Astrocyte of the cerebellum (primary cell): ENCODE data around the gene FUT1.
A peak's percentile ranks its signal among the peaks of the same experiment; 100 is the strongest.

ENCODE experiments used
- DNase-seq: peaks from one replicate; pipeline ENCODE4 v3.0.0-alpha.2; 2011; ENCODE audit warnings: low read depth
- H3K4me3 ChIP-seq: 2 replicates; pipeline ENCODE4 v1.5.1; 2011; ENCODE audit warnings: mild to moderate bottlenecking, low read depth, low read length, moderate library complexity
- in situ Hi-C: cut with HindIII; loops from 2 replicates; pipeline ENCODE4 v1.10.0; 2017; ENCODE audit warnings: low sequenced_read_pairs
- TF ChIP-seq, protein P1 (sequence below): IDR thresholded peaks from 2 replicates; pipeline ENCODE4 v1.5.1; 2012; ENCODE audit warnings: low read length, low read depth, moderate library complexity, mild to moderate bottlenecking; ENCODE audit errors: missing control alignments

The FUT1 gene

DNA sequence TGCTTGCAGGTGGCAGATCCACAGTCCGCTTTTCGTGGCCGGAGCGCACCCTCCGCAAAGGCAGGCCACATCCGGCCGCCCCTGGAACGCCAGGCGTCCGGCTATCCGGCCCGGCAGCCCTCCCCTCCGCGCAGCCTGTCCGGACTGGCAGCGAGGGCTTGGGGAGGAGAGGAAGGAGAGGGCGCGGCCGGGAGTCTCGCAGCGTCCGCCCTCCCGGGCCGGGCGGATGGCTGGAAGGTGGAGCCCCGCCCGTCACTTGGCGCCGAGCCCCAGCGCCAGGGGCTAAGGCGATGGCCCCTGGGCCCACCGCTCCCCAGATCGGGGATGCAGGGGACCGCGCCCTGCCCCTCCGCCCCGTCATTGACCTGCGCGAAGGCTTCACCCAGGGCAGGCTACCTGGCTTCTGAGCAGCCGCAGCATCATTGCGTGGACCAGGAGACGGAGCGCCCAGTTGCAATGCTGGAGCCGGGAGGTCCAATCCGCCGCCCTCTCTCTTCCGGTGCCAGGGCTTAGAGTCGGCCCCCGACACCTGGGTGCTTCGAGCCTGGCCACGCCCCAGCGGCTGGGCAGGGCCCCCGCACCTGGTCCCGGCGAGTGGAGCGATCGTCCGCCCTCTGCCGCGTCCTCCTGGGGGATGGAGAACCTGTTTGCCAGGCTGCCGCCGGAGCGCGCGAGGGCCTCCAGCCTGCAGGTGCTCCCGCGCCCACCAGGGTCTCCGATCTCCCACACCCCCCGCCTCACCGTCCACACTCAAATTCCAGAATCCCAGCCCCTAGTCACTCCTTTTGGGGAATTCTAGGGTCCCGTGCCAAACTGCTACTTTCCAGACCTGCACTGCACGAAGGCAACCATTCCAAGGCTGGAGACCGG, at the start of gene FUT1:
Gene FUT1 (minus strand): TSS at position 146 of the 870 bp plus-strand sequence. CDS start 1,360 bp downstream, outside the sequence.
- H3K4me3 ChIP-seq = peak within 1 kb of the TSS; percentile 7
- no peak for DNase-seq
- TF ChIP-seq, protein P1, sequence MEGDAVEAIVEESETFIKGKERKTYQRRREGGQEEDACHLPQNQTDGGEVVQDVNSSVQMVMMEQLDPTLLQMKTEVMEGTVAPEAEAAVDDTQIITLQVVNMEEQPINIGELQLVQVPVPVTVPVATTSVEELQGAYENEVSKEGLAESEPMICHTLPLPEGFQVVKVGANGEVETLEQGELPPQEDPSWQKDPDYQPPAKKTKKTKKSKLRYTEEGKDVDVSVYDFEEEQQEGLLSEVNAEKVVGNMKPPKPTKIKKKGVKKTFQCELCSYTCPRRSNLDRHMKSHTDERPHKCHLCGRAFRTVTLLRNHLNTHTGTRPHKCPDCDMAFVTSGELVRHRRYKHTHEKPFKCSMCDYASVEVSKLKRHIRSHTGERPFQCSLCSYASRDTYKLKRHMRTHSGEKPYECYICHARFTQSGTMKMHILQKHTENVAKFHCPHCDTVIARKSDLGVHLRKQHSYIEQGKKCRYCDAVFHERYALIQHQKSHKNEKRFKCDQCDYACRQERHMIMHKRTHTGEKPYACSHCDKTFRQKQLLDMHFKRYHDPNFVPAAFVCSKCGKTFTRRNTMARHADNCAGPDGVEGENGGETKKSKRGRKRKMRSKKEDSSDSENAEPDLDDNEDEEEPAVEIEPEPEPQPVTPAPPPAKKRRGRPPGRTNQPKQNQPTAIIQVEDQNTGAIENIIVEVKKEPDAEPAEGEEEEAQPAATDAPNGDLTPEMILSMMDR = peak; percentile 14
- in situ Hi-C loops = no loop called here

DNA sequence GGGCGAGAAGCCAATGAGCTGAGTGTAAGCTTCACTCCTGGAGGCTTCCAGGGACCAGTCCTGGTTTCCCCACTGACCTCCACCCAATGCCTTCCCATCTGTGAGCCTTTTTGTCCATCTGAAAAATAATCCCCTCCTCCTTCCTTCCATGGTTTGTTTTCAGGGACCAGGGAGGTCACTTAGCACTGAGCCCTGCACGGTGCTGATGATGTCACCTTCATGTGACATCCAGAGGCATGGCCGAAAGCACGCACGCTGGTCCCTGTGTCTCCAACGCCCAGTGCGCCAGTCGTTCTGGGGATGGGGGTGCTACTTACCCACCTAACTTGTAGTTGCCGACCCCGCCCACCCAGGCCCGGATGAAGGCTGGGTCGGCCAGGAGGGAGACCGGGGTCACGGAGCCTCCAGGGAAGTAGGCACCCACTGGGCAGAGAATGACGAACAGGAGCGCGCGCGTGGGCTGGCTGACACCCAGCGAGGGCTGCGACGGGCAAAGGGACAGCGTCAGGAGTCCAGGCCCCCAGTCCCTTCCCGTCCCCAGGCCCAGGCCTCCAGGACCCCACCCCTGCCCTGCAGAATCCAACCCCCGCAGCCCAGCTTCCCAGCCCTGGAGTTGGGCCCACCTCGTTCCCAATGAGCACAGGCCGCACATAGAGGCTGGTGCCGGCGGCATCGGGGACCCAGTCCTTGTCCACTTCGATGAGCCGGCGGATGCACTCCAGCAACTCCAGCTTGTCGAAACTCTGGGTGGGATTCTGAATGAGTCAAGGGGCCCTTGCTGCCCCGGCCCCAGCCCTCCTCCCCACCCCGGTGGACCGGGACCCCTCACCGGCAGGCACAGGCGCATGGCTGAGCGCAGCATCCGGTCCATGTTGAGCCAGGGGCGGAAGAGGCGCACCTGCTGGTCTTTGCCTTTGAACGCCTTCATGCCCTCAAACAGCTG, 47.2 kb upstream of the FUT1 start:
- TF ChIP-seq, protein P1 = no peak
- DNase-seq = no peak
- in situ Hi-C loops = loop anchor here (5.0 to 10.0 kb wide), 3 partner anchors 45 to 188 kb away; partner anchors contain the start of gene NTN5
- H3K4me3 ChIP-seq = no peak overlapping the region

DNA sequence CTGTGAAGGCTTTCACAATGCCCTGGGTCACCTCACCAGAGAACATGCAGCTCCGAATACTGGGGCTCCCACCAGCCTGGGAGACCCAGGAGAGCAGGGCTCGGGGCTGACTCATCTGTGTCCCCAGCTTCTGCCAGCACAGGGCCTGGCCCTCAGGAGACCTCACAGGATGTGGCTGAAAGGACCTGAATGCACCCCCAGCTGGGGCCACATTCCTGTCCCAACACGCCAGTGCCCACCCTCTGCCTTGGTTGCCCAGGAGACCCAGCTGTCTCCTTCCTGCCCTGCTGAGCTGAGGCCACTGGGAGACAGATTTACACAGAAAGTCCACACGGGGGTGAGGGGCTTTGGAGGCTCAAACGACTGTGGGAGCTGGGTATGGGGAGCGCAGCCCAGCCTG, 46.5 kb upstream of the FUT1 start:
- DNase-seq = no peak
- in situ Hi-C loops = loop anchor here (5.0 to 10.0 kb wide), 3 partner anchors 46 to 188 kb away; partner anchors contain the start of gene NTN5
- TF ChIP-seq, protein P1 = no peak
- no peak overlapping the region for H3K4me3 ChIP-seq

DNA sequence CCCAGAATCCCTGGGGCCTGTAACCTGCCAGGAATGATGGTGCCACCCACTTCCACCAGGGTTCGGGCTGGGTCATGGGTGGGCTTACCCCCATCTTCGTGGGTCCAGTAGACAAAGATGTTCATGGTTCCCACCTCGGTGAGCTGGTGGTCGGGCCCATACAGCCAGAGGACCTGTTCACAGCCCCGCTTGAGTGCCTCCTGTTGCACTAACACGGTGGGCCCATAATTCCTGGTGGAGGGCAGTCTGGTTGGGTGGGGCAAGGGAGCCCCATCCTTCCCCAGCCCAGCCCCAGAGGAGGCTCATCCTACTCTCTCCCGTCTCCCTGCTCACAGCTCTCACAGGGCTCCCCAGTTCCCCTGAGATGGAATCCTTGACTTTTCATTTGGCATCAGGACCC, 44.7 kb upstream of the FUT1 start:
- TF ChIP-seq, protein P1 = no peak
- in situ Hi-C loops = loop anchor here (5.0 to 10.0 kb wide), 3 partner anchors 48 to 190 kb away; partner anchors contain the start of gene NTN5
- no peak for DNase-seq
- no peak overlapping the region for H3K4me3 ChIP-seq

- DNase-seq = no peak
- TF ChIP-seq, protein P1 = no peak
- no peak overlapping the region for H3K4me3 ChIP-seq
- in situ Hi-C loops = loop anchor here (5.0 to 10.0 kb wide), 3 partner anchors 48 to 191 kb away; partner anchors contain the start of gene NTN5
These were observed 44.0 kb upstream of the FUT1 start for GRCh38 chr19:48796298-48797083.
